ENCODE results near the gene SUCO. TPM values are rescaled to one million over a fixed set of nuclear protein-coding genes. Genes with fewer than 3 reads are reported as not detected.

Gene SUCO
- total RNA-seq, 1 donor from 2014 or later: 21.5 TPM

GRCh38 chr1:172608098-172608601, 75.2 kb downstream of the SUCO start:
- H3K4me3 ChIP-seq: no peak overlapping the region
- no peaks in the 10 kb centered on the region for H3K27me3 ChIP-seq (ENCODE audit: low read depth)
- no peak for TF ChIP-seq CTCF (IDR thresholded peaks at IDR 0.05; ENCODE audit: borderline replicate concordance)
- no peaks in the 10 kb centered on the region for H3K9me3 ChIP-seq (replicated peaks)
- no peaks in the 10 kb centered on the region for H3K4me1 ChIP-seq
- H3K36me3 ChIP-seq: peaks cover 45% of the 10 kb centered on the region
- intact Hi-C loops (cut with micrococcal nuclease): loop anchor here (2.0 kb wide), 1 partner anchor 111 kb away; no protein-coding TSS in a partner anchor
- no peak overlapping the region for H3K27ac ChIP-seq (replicated peaks)
- DNase-seq: no peak

- H3K9me3 ChIP-seq (replicated peaks): no peaks in the 10 kb centered on the region
- TF ChIP-seq CTCF (IDR thresholded peaks at IDR 0.05; ENCODE audit: borderline replicate concordance): peak; percentile 57
- no peak overlapping the region for H3K27ac ChIP-seq (replicated peaks)
- no peak for DNase-seq
- H3K4me1 ChIP-seq: no peaks in the 10 kb centered on the region
- H3K4me3 ChIP-seq: no peak overlapping the region
- peaks cover 32% of the 10 kb centered on the region for H3K36me3 ChIP-seq
- H3K27me3 ChIP-seq (ENCODE audit: low read depth): no peaks in the 10 kb centered on the region
- intact Hi-C loops (cut with micrococcal nuclease): loop anchor here (2.0 kb wide), 1 partner anchor 109 kb away; no protein-coding TSS in a partner anchor
Observed at GRCh38 chr1:172609528-172609927, 76.6 kb downstream of the SUCO start.

GRCh38 chr1:172612478-172612877, 79.5 kb downstream of the SUCO start:
- H3K4me3 ChIP-seq: no peak overlapping the region
- no peaks in the 10 kb centered on the region for H3K27me3 ChIP-seq (ENCODE audit: low read depth)
- no peak for TF ChIP-seq CTCF (IDR thresholded peaks at IDR 0.05; ENCODE audit: borderline replicate concordance)
- H3K36me3 ChIP-seq: peaks cover 19% of the 10 kb centered on the region
- H3K27ac ChIP-seq (replicated peaks): no peak overlapping the region
- DNase-seq: no peak
- H3K4me1 ChIP-seq: no peaks in the 10 kb centered on the region
- H3K9me3 ChIP-seq (replicated peaks): peaks cover 11% of the 10 kb centered on the region
- intact Hi-C loops (cut with micrococcal nuclease): no loop called here

- no peak for TF ChIP-seq CTCF (IDR thresholded peaks at IDR 0.05; ENCODE audit: borderline replicate concordance)
- intact Hi-C loops (cut with micrococcal nuclease): no loop called here
Observed at GRCh38 chr1:172613294-172613693, 80.3 kb downstream of the SUCO start.

GRCh38 chr1:172616195-172616594, 83.2 kb downstream of the SUCO start:
- TF ChIP-seq CTCF (IDR thresholded peaks at IDR 0.05; ENCODE audit: borderline replicate concordance): no peak
- intact Hi-C loops (cut with micrococcal nuclease): no loop called here
- no peak for DNase-seq

More at GRCh38 chr1:172613294-172613693, 80.3 kb downstream of the SUCO start:
- H3K4me1 ChIP-seq: no peaks in the 10 kb centered on the region
- H3K36me3 ChIP-seq: peaks cover 19% of the 10 kb centered on the region
- no peak for DNase-seq
- no peak overlapping the region for H3K4me3 ChIP-seq
- no peak overlapping the region for H3K27ac ChIP-seq (replicated peaks)
- H3K9me3 ChIP-seq (replicated peaks): peaks cover 19% of the 10 kb centered on the region
- no peaks in the 10 kb centered on the region for H3K27me3 ChIP-seq (ENCODE audit: low read depth)

More at GRCh38 chr1:172616195-172616594, 83.2 kb downstream of the SUCO start:
- Histone ChIP-seq H3K27me3 (ENCODE audit: low read depth) (no peaks in the 10 kb centered on the region), H3K27ac (replicated peaks) (no peak overlapping the region), H3K36me3 (peaks cover 4% of the 10 kb centered on the region), H3K4me3 (no peak overlapping the region), H3K4me1 (no peaks in the 10 kb centered on the region), H3K9me3 (replicated peaks) (peaks cover 47% of the 10 kb centered on the region)
